Measurements from ENCODE around the gene ZMYND12. TPM values are rescaled to one million over a fixed set of nuclear protein-coding genes. Genes with fewer than 3 reads are reported as not detected.
"Not testable (repeated sequence)": the region's sequence is repeated elsewhere in the genome, so short reads cannot be mapped to it uniquely, and the experiment has no call there.

Gene ZMYND12
- total RNA-seq (2014; rRNA removed; shearing (Covaris generic)), result 0.06 TPM in 1 of 2 replicates, not detected in the other

- DNase-seq (ENCODE audit: low read depth), result peak; percentile 89
These were observed at the start of gene ZMYND12, which contains the start of gene PPCS for GRCh38 chr1:42456010-42456753. Gene ZMYND12, minus strand, starts transcription at chr1:42456022. Its CDS starts 25 bp downstream, at chr1:42455997. Gene PPCS, plus strand, starts transcription at chr1:42456543. Its CDS starts 23 bp downstream, at chr1:42456566.

- DNase-seq (ENCODE audit: low read depth), result no peak
These were observed 48.8 kb upstream of the ZMYND12 start for GRCh38 chr1:42504535-42505128.

DNA sequence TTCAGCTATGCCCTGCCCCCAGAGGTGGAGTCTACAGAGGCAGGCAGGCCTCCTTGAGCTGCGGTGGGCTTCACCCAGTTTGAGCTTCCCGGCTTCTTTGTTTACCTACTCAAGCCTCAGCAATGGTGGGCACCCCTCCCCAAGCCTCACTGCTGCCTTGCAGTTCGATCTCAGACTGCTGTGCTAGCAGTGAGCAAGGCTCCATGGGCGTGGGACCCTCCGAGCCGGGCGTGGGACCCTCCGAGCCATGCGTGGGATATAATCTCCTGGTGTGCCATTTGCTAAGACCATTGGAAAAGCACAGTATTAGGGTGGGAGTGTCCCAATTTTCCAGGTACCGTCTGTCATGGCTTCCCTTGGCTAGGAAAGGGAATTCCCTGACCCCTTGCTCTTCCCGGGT is 46.2 kb upstream of the ZMYND12 start:
- DNase-seq (ENCODE audit: low read depth), result not testable (repeated sequence)

DNA sequence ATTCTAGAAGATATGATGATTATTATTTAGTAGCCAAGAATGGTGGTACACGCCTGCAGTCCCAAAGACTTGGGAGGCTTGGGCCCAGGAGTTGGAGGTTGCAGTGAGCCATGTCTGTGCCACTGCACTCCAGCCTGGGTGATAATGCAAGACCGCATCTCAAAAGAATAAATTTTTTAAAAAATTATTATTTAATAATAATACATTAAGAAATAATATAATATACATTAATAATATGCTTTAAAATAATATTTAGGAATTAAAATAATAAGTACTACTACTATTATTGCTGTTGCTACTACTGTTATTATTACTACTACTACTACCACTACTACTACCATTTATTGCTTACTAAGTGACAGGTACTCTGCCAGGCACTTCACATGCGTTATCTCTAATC is 34.4 kb upstream of the ZMYND12 start:
- no peak for DNase-seq (ENCODE audit: low read depth)

GRCh38 chr1:42484382-42484781 is 28.6 kb upstream of the ZMYND12 start:
- peak; percentile 90 for DNase-seq (ENCODE audit: low read depth)

DNA sequence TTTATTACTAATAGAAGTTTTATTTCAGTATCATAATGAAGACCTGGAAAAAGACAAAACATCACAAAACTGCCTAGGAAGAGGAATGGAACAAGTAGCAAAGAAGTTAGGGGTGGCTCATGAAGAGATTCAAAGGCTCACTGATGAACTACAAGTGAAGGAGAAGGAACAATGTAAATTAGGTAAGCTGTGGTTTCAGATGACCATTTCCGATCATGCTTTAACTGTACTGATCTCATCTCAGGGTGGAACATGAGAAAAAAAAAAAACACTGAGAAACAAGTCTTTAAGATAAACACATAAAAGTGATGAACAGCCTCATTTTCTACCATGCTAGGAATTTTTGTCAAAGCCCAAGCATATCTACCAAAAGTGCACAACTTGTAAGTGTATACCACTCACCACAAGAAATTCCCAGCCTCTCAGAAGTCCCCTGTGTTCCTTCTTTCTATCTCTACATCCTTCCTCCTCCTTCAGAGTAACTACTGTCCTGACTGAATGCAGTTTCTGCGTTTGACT is 26.9 kb upstream of the ZMYND12 start:
- no peak for DNase-seq (ENCODE audit: low read depth)

GRCh38 chr1:42480921-42481320 is 25.1 kb upstream of the ZMYND12 start:
- no peak for DNase-seq (ENCODE audit: low read depth)

GRCh38 chr1:42479621-42480020 is 23.8 kb upstream of the ZMYND12 start:
- peak; percentile 25 for DNase-seq (ENCODE audit: low read depth)

DNA sequence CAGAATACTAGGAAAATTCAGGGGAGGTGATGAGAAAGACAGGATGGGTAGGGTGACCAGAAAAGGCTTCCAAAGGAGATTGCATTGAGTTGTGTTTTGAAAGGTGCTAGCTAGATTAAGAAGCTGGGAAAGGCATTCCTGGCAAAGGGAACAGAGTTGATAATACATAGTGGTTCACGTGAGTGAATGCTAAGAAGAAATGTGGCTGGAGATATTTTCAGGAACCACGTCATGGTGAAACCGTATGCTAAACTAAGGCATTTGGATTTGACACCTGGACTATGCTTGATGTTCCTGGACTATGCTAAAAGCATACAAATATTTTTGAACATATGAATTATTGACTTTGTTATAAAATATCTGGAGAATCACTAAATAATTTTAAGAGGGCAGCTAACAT is 22.0 kb upstream of the ZMYND12 start:
- no peak for DNase-seq (ENCODE audit: low read depth)

DNA sequence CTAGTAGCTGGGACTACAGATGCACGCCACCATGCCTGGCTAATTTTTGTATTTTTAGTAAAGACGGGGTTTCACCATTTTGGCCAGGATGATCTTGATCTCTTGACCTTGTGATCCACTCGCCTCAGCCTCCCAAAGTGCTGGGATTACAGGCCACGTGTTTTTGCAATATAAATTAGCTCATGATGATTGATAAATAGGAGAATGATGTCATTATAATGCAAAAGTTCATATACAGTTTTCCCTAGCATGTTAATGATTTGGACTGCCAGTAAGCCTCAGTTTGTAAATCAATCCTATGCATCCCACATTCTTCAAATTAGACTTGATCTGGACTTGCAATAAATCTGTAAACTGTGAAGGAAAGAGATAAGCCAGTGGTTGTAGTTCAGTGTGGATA is 21.5 kb upstream of the ZMYND12 start:
- DNase-seq (ENCODE audit: low read depth), result not testable (repeated sequence)

DNA sequence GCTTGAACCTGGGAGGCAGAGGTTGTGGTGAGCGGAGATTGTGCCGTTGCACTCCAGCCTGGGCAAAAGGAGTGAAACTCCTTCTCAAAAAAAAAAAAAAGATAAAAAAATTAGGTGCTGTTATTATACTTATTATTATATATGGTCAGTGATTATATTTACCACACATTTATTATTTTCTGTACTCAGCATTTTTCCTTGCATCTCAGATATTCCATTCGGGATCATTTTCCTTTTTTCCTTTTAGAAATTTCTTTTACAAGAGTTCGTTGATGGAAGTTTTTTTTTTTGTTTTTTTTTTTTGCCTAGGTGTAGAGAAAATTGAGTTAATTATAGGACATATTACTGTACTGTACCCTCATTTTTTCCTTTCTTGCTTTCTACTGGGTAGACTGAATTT is 20.8 kb upstream of the ZMYND12 start:
- no peak for DNase-seq (ENCODE audit: low read depth)

DNA sequence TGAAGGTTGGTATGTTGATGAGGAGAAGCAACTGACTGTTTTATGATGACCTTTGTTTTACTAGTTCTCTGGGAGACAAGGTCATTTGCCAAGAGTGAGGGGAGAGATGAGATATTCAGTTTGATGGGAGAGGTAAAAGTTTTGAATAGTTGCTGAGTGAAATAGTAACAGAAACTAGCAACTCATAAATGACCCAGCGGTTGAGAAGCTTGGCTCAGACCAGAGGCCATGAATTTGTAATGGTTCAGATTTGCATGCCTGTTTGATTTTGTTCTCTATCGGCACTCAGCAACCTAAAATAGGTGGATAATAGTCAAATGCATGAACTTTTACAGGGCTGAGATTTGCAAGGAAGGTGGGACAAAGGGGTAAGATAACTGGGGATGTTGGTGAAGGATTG is 13.9 kb upstream of the ZMYND12 start:
- DNase-seq (ENCODE audit: low read depth), result no peak

- no peak for DNase-seq (ENCODE audit: low read depth)
These were observed 10.2 kb upstream of the ZMYND12 start for GRCh38 chr1:42466030-42466429.

GRCh38 chr1:42463921-42464320 is 8.1 kb upstream of the ZMYND12 start:
- DNase-seq (ENCODE audit: low read depth), result no peak

DNA sequence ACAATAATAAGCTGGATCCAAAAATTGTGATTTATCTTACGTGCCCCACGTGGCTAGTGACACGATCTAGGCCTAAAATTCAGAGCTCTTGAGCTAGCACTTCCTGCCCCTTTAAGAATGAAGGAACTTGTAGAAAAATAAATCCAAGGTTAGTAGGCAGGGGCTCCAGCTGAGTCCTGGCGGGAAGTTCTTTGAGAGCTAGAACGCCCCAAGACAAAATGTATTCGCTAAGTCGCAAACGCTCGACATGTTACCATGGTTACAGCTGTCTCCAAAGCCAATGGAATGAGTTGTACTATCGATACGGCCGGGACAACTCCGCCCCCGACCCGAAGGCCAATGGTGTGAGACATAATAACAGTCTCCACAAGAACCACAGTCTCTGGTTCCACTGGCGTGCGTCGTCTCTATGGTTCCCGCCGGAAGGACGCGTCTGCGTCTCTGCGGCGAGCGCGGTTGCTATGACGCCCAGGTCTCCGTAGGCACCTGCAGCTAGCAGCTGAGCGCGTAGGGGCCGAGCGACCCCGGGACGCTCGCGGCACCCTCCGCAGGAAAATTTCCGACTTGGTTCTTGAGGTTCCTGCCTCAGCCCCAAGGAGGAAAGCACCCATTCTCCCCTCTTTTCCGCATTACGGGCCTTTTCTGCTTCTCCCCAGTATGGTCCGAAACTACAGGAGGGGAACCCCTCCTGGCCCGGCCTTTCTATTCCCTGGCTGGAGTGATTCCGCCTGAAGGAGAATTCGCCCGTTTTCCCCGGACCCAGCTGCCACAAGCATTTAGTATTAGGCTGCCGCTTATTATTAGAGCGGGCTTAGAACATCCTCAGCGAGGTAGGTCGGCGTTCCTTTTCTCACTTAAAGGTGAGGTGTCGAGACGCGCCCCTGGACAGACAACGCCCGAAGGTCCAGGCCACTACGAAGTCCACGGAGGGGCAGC is 7.3 kb upstream of the ZMYND12 start, which contains the start of gene CCDC30:
TSS of gene CCDC30 (plus strand) at position 459 of the 936 bp plus-strand sequence. CDS start 17,266 bp downstream, outside the sequence.
- DNase-seq (ENCODE audit: low read depth), result peak; percentile 98

DNA sequence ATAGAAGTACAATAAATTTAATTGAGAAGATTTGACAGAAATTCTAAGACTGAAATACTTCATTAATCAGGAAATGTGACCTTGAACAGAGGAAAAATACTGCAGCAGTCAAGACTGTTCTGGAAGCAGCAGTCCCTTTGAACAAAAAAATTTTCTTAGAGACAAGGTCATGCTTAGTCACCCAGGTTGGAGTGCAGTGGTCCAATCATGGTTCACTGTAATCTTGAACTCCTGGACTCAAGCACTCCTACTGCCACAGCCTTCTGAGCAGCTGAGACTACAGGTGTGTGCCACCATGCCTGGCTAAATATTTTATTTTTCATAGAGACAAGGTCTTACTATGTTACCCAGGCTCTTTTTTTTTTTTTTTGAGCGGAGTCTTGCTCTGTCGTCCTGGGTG is 5.4 kb upstream of the ZMYND12 start:
- DNase-seq (ENCODE audit: low read depth), result no peak

DNA sequence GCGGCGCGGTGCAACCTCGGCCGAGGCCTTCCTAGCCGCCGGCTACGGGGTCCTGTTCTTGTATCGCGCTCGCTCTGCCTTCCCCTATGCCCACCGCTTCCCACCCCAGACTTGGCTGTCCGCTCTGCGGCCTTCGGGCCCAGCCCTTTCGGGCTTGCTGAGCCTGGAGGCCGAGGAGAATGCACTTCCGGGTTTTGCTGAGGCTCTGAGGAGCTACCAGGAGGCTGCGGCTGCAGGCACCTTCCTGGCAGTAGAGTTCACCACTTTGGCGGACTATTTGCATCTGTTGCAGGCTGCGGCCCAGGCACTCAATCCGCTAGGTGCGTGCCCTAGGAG is 900 bp upstream of the ZMYND12 start:
- peak; percentile 73 for DNase-seq (ENCODE audit: low read depth)

- DNase-seq (ENCODE audit: low read depth), result no peak
These were observed 1.4 kb downstream of the ZMYND12 start for GRCh38 chr1:42454403-42454802.

GRCh38 chr1:42453386-42453785 is 2.4 kb downstream of the ZMYND12 start:
- DNase-seq (ENCODE audit: low read depth), result no peak

DNA sequence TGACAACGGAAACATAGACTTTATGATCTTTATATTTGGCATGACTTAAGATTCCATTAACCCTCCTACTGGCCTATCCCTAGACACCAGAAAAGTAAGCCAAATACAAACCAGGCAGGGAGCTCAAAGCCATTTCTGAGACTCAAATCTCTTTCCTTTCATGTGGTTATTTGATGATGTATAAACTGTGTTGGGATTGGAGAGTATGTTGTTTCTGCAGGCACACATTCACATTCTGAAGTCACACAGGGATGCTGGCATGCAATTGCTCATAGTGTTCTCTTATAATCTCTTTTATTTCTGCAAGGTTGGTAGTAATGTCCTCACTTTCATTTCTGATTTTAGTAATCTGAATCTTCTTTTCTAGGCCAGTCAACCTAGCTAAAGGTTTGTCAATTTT is 5.8 kb downstream of the ZMYND12 start:
- DNase-seq (ENCODE audit: low read depth), result no peak

- DNase-seq (ENCODE audit: low read depth), result no peak
These were observed 6.6 kb downstream of the ZMYND12 start for GRCh38 chr1:42449256-42449655.

GRCh38 chr1:42442662-42443061 is 13.2 kb downstream of the ZMYND12 start:
- no peak for DNase-seq (ENCODE audit: low read depth)

Measured in Daoy (cell line).